Bladder microvascular endothelial cell (primary cell): ENCODE measurements around the gene RIOK3. TPM values are rescaled to one million over a fixed set of nuclear protein-coding genes. Genes with fewer than 3 reads are reported as not detected.

Experiments
- total RNA-seq: library from RNA; depleted of rRNA; stranded (reverse); fragments of >200 nt; gene quantifications from 2 replicates; pipeline ENCODE4 v1.2.3, GENCODE V29; 2014

The RIOK3 gene
- total RNA-seq, result 45.3 and 71.9 TPM in 2 replicates

GRCh38 chr18:23452728-23453679 lies at the start of gene RIOK3:
TSS of gene RIOK3 (plus strand) at chr18:23453287. CDS start at chr18:23453440, 153 bp downstream.

GRCh38 chr18:23503038-23503962 lies 50.2 kb downstream of the RIOK3 start, which contains the start of gene RMC1:
TSS of gene RMC1 (plus strand) at chr18:23503511. CDS start at chr18:23503619, 108 bp downstream.

Other genes starting within 250 kb of the RIOK3 start
- 15.7 and 30.1 TPM in 2 replicates for gene RMC1, start 50.2 kb downstream of the RIOK3 start, total RNA-seq
- 30.1 and 60.4 TPM in 2 replicates for gene NPC1, start 133.2 kb downstream of the RIOK3 start, total RNA-seq
- 3.8 and 4.9 TPM in 2 replicates for gene ANKRD29, start 209.6 kb downstream of the RIOK3 start, total RNA-seq
- 12.6 TPM in 2 replicates for gene LAMA3, start 236.2 kb downstream of the RIOK3 start, total RNA-seq